CD14-positive monocyte (primary cell): Measurements from ENCODE around the gene DCP1B. TPM values are rescaled to one million over a fixed set of nuclear protein-coding genes. Genes with fewer than 3 reads are reported as not detected.

ENCODE experiments used
- DNase-seq, 3 donors: peaks; one replicate each; pipeline ENCODE4 v3.0.0-alpha.2; 2011 to 2022
- H2AFZ ChIP-seq: 2 replicates; pipeline ENCODE4 v1.6.0; 2012; ENCODE audit warnings: mild to moderate bottlenecking, low read depth, low read length, inconsistent platforms; ENCODE audit not compliant: insufficient read depth, poor library complexity, severe bottlenecking
- H3K27ac ChIP-seq, 2 donors: 1 replicate in 1 of 2; 2 replicates in 1 of 2; pipeline ENCODE4 v1.5.1; 2012 to 2013; ENCODE audit warnings: low read length in 2 of 2, control low read depth in 1 of 2, inconsistent platforms in 1 of 2, low read depth in 1 of 2, mild to moderate bottlenecking in 1 of 2
- H3K27me3 ChIP-seq, 2 donors: one replicate each; pipeline versions ENCODE4 v1.6.0 to v1.6.1; 2011 to 2013; ENCODE audit warnings: low read length in 2 of 2; ENCODE audit not compliant: control insufficient read depth in 2 of 2, insufficient read depth in 2 of 2
- H3K36me3 ChIP-seq, 2 donors: replicated peaks in 1 of 2; 1 replicate in 1 of 2; 2 replicates in 1 of 2; pipeline versions ENCODE4 v1.5.1 to v1.6.1; 2012 to 2013; ENCODE audit warnings: low read length in 2 of 2, control low read depth in 1 of 2, inconsistent platforms in 1 of 2, mild to moderate bottlenecking in 1 of 2; ENCODE audit not compliant: insufficient read depth in 2 of 2, control insufficient read depth in 1 of 2
- H3K4me1 ChIP-seq, 2 donors: 1 replicate in 1 of 2; 2 replicates in 1 of 2; pipeline versions ENCODE4 v1.5.1 to v1.6.1; 2012 to 2013; ENCODE audit warnings: low read length in 2 of 2, control low read depth in 1 of 2, inconsistent platforms in 1 of 2, mild to moderate bottlenecking in 1 of 2, moderate library complexity in 1 of 2; ENCODE audit not compliant: insufficient read depth in 2 of 2, control insufficient read depth in 1 of 2
- H3K4me2 ChIP-seq: replicated peaks from 2 replicates; pipeline ENCODE3; 2012; ENCODE audit warnings: low read length, moderate library complexity, mild to moderate bottlenecking; ENCODE audit not compliant: poor library complexity, severe bottlenecking; ENCODE audit errors: extremely low read depth
- H3K4me3 ChIP-seq, 3 experiments: fragments of 200-600 bp in 1 of 3; sonication (generic) in 1 of 3; replicated peaks in 1 of 3; 1 replicate in 2 of 3; 2 replicates in 1 of 3; pipeline ENCODE4 v1.5.1; 2011 to 2013; ENCODE audit warnings: low read length in 3 of 3, mild to moderate bottlenecking in 3 of 3, control low read depth in 2 of 3, low read depth in 2 of 3, inconsistent platforms in 1 of 3, moderate library complexity in 1 of 3
- H3K79me2 ChIP-seq: 2 replicates; pipeline ENCODE4 v1.6.0; 2012; ENCODE audit warnings: mild to moderate bottlenecking, control low read depth, inconsistent platforms, low read length, moderate library complexity; ENCODE audit not compliant: insufficient read depth
- H3K9ac ChIP-seq: 2 replicates; pipeline ENCODE4 v1.6.0; 2017; ENCODE audit warnings: low read length, mild to moderate bottlenecking; ENCODE audit not compliant: insufficient read depth, poor library complexity, severe bottlenecking
- H3K9me3 ChIP-seq, 2 donors: replicated peaks in 1 of 2; 1 replicate in 1 of 2; 2 replicates in 1 of 2; pipeline versions ENCODE4 v1.5.1 to v1.6.1; 2012 to 2013; ENCODE audit warnings: low read length in 2 of 2, control low read depth in 1 of 2; ENCODE audit not compliant: control insufficient read depth in 1 of 2, insufficient read depth in 1 of 2
- H4K20me1 ChIP-seq: 2 replicates; pipeline ENCODE4 v1.6.0; 2012; ENCODE audit warnings: mild to moderate bottlenecking, low read length, control low read depth, moderate library complexity; ENCODE audit not compliant: insufficient read depth
- H3K27ac Mint-ChIP-seq, 7 donors: one replicate each; pipeline ENCODE4 v1.8.0; 2020; ENCODE audit warnings: mild to moderate bottlenecking in 7 of 7, mixed read lengths in 7 of 7, moderate library complexity in 6 of 7, inconsistent platforms in 2 of 7
- H3K27me3 Mint-ChIP-seq, 3 donors: one replicate each; pipeline ENCODE4 v1.8.0; 2021 to 2022; ENCODE audit warnings: low read depth in 3 of 3, mild to moderate bottlenecking in 3 of 3, mixed read lengths in 3 of 3, moderate library complexity in 3 of 3, inconsistent platforms in 1 of 3
- H3K36me3 Mint-ChIP-seq, 2 donors: one replicate each; pipeline ENCODE4 v1.8.0; 2020; ENCODE audit warnings: mixed read lengths in 2 of 2, inconsistent platforms in 1 of 2, mild to moderate bottlenecking in 1 of 2
- H3K4me1 Mint-ChIP-seq: one replicate; pipeline ENCODE4 v1.8.0; 2020; ENCODE audit warnings: mild to moderate bottlenecking, mixed read lengths
- H3K4me3 Mint-ChIP-seq, 2 donors: one replicate each; pipeline ENCODE4 v1.8.0; 2020; ENCODE audit warnings: mild to moderate bottlenecking in 2 of 2, mixed read lengths in 2 of 2, moderate library complexity in 1 of 2
- H3K9me3 Mint-ChIP-seq, 7 donors: one replicate each; pipeline ENCODE4 v1.8.0; 2020 to 2022; ENCODE audit warnings: mixed read lengths in 7 of 7, mild to moderate bottlenecking in 6 of 7, moderate library complexity in 6 of 7, inconsistent platforms in 2 of 7
- WGBS: methylation state at CpG from one replicate; pipeline ENCODE4 v1.1.5; 2013; ENCODE audit warnings: missing lambda C conversion rate; ENCODE audit not compliant: insufficient coverage; 5-methylcytosine and 5-hydroxymethylcytosine counted together
- intact Hi-C, 2 donors: fragments of 100-400 bp; cut with micrococcal nuclease; formaldehyde crosslinking; loops; one replicate each; pipeline versions ENCODE4 v1.15.0 to v1.15.1; 2023
- polyA plus RNA-seq, 3 donors: library from polyadenylated mRNA; depleted of rRNA in 1 of 3; unstranded in 2 of 3; stranded (reverse) in 1 of 3; fragments of 300-500 nt in 2 of 3; fragments of >200 nt in 1 of 3; fragmentation: Illumina TruSeq in 2 of 3; gene quantifications; 1 replicate in 2 of 3; 2 replicates in 1 of 3; pipeline ENCODE4 v1.2.3, GENCODE V29; 2012 to 2021
- TF ChIP-seq, protein P1 (sequence below): fragments of 200-600 bp; IDR thresholded peaks from one replicate; pipeline ENCODE4 v1.8.0; 2022; ENCODE audit warnings: antibody characterized with exemption, mild to moderate bottlenecking

Gene DCP1B
- polyA plus RNA-seq, 3 donors, result 3.6 to 5.1 (median 4.9) TPM

DNA sequence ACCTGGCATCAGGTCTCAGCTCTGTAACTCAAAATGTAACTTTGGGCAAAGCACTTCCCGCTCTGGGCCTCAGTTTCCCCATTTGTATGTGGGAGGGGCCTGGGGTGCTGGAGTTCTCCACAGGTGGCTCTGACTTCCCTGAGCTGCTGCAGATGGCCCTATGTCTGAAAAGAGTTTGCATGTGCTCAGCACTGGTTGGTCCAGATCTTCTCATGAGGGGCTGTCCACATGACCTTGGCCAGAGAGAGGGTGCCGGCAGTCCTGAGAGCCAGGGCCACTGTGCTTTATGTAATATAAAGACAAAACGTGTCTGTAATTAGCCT is 78.6 kb downstream of the DCP1B start:
- H3K4me3 ChIP-seq, result no peak overlapping the region
- peaks cover 0 to 6% of the 10 kb centered on the region in 2 donors for H3K36me3 Mint-ChIP-seq
- 100% methylated on average over 2 of the region's 3 CpGs for WGBS
- no peak overlapping the region for H3K27ac Mint-ChIP-seq
- H3K9me3 Mint-ChIP-seq, result peaks cover 0 to 4% (median 0%) of the 10 kb centered on the region in 7 donors
- H3K4me3 Mint-ChIP-seq, result no peak overlapping the region
- H3K9me3 ChIP-seq, result no peaks in the 10 kb centered on the region
- no peak overlapping the region for H3K27ac ChIP-seq
- peaks cover 39% of the 10 kb centered on the region for H3K4me1 Mint-ChIP-seq
- peaks cover 5% of the 10 kb centered on the region for H3K79me2 ChIP-seq
- H3K4me2 ChIP-seq, result no peak overlapping the region
- intact Hi-C loops, result loop anchor here in 1 of 2 donors (2.0 kb wide), 1 partner anchor 65 kb away; no protein-coding TSS in a partner anchor
- TF ChIP-seq, protein P1, sequence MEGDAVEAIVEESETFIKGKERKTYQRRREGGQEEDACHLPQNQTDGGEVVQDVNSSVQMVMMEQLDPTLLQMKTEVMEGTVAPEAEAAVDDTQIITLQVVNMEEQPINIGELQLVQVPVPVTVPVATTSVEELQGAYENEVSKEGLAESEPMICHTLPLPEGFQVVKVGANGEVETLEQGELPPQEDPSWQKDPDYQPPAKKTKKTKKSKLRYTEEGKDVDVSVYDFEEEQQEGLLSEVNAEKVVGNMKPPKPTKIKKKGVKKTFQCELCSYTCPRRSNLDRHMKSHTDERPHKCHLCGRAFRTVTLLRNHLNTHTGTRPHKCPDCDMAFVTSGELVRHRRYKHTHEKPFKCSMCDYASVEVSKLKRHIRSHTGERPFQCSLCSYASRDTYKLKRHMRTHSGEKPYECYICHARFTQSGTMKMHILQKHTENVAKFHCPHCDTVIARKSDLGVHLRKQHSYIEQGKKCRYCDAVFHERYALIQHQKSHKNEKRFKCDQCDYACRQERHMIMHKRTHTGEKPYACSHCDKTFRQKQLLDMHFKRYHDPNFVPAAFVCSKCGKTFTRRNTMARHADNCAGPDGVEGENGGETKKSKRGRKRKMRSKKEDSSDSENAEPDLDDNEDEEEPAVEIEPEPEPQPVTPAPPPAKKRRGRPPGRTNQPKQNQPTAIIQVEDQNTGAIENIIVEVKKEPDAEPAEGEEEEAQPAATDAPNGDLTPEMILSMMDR, result no peak
- H3K4me1 ChIP-seq, result peaks cover 35 to 42% of the 10 kb centered on the region in 2 donors
- H3K9ac ChIP-seq, result no peak overlapping the region
- no peak overlapping the region for H2AFZ ChIP-seq
- H3K27me3 ChIP-seq, result no peaks in the 10 kb centered on the region
- H3K27me3 Mint-ChIP-seq, result peaks cover 4 to 15% (median 6%) of the 10 kb centered on the region in 3 donors
- no peak for DNase-seq
- H3K36me3 ChIP-seq, result no peaks in the 10 kb centered on the region
- H4K20me1 ChIP-seq, result no peaks in the 10 kb centered on the region

DNA sequence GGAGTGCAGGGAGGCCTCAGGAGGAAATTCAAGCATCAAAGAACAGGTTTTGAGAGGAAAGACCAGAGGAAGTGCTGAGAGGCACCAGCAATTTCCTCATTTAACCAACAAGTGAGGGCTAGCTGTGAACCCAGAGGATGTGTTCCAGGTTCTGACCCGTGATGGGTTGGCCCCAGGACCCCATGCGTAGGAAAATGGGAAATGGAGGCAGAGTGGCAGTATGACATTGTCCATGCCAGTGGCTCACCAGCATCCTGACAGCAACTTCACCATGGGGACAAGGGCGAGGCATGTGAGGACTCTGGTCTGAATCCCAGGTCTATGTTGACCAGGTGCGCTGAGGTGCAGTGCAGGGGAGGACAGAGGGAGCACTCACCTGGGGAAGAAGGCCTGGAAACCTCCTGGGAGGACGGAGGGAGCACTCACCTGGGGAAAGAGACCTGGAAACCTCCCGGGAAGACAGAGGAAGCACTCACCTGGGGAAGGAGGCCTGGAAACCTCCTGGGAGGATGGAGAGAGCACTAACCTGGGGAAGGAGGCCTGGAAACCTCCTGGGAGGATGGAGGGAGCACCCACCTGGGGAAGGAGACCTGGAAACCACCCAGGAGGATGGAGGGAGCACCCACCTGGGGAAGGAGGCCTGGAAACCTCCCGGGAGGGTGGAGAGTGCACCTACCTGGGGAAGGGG is 79.1 kb downstream of the DCP1B start:
- H3K4me2 ChIP-seq, result no peak overlapping the region
- WGBS, result 66% methylated on average over 6 of the region's 7 CpGs

More for the DNA sequence above, 79.1 kb downstream of the DCP1B start:
- H4K20me1 ChIP-seq, result no peaks in the 10 kb centered on the region
- no peak overlapping the region for H3K9ac ChIP-seq
- H3K9me3 Mint-ChIP-seq, result peaks cover 0 to 4% (median 0%) of the 10 kb centered on the region in 7 donors
- peak in 1 of 3 donors; percentile 13 for DNase-seq
- H3K4me3 Mint-ChIP-seq, result peak overlapping the region in 1 of 2 donors; percentile 0
- no peaks in the 10 kb centered on the region for H3K27me3 ChIP-seq
- H3K27me3 Mint-ChIP-seq, result peaks cover 4 to 15% (median 6%) of the 10 kb centered on the region in 3 donors
- H3K36me3 ChIP-seq, result no peaks in the 10 kb centered on the region
- TF ChIP-seq, protein P1, result no peak
- peaks cover 10% of the 10 kb centered on the region for H3K79me2 ChIP-seq
- H3K27ac Mint-ChIP-seq, result peak overlapping the region in 1 of 7 donors; percentile 56
- no peak overlapping the region for H3K4me3 ChIP-seq
- H2AFZ ChIP-seq, result no peak overlapping the region
- peaks cover 5 to 10% of the 10 kb centered on the region in 2 donors for H3K36me3 Mint-ChIP-seq
- H3K9me3 ChIP-seq, result no peaks in the 10 kb centered on the region
- H3K27ac ChIP-seq, result no peak overlapping the region
- intact Hi-C loops, result loop anchor here in 1 of 2 donors (2.0 kb wide), 1 partner anchor 64 kb away; no protein-coding TSS in a partner anchor
- H3K4me1 Mint-ChIP-seq, result peaks cover 39% of the 10 kb centered on the region
- H3K4me1 ChIP-seq, result peaks cover 34 to 42% of the 10 kb centered on the region in 2 donors
